ENCODE measurements around the gene HMBS. TPM values are rescaled to one million over a fixed set of nuclear protein-coding genes. Genes with fewer than 3 reads are reported as not detected.

Gene HMBS
- total RNA-seq, 4 donors from 2014 or later = 6.7 to 18.3 (median 10.6) TPM

DNA sequence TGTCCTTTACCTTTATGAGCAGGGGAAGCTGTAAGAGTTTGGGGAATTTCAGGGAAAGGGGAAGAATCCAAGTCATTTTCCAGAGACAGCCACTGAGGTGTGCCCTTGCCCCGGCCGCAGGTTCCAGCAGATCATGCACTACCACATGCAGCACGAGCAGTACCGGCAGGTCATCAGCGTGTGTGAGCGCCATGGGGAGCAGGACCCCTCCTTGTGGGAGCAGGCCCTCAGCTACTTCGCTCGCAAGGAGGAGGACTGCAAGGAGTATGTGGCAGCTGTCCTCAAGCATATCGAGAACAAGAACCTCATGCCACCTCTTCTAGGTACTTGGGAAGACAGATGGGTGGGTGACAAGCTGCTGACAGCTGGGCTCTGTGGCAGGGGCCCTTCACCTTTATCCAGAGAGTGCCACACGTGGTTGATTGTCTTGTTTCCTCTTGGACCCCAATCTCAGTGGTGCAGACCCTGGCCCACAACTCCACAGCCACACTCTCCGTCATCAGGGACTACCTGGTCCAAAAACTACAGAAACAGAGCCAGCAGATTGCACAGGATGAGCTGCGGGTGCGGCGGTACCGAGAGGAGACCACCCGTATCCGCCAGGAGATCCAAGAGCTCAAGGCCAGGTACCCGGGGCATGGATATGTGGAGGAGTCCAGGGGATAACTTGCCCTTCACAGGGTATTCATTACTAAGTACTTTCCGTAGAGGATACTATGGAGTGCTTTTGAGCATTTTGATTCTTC lies 5.8 kb upstream of the HMBS start:
- TF ChIP-seq EP300 (IDR thresholded peaks at IDR 0.05) (no peak), POLR2A (IDR thresholded peaks at IDR 0.05) (no peak)
- TF ChIP-seq, protein P1, sequence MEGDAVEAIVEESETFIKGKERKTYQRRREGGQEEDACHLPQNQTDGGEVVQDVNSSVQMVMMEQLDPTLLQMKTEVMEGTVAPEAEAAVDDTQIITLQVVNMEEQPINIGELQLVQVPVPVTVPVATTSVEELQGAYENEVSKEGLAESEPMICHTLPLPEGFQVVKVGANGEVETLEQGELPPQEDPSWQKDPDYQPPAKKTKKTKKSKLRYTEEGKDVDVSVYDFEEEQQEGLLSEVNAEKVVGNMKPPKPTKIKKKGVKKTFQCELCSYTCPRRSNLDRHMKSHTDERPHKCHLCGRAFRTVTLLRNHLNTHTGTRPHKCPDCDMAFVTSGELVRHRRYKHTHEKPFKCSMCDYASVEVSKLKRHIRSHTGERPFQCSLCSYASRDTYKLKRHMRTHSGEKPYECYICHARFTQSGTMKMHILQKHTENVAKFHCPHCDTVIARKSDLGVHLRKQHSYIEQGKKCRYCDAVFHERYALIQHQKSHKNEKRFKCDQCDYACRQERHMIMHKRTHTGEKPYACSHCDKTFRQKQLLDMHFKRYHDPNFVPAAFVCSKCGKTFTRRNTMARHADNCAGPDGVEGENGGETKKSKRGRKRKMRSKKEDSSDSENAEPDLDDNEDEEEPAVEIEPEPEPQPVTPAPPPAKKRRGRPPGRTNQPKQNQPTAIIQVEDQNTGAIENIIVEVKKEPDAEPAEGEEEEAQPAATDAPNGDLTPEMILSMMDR (IDR thresholded peaks at IDR 0.05) = no peak
- Histone ChIP-seq H3K36me3 (peaks cover 6 to 88% (median 43%) of the 10 kb centered on the region in 3 donors), H3K27ac (no peak overlapping the region), H3K27me3 (no peaks in the 10 kb centered on the region), H3K4me1 (peaks cover 0 to 18% (median 0%) of the 10 kb centered on the region in 4 donors), H3K4me3 (no peak overlapping the region), H3K9me3 (no peaks in the 10 kb centered on the region)
- DNase-seq (ENCODE audit: low spot score in 2 of 2) = no peak
- 87 to 96% methylated on average over 19 of the region's 19 CpGs for WGBS, 2 donors

DNA sequence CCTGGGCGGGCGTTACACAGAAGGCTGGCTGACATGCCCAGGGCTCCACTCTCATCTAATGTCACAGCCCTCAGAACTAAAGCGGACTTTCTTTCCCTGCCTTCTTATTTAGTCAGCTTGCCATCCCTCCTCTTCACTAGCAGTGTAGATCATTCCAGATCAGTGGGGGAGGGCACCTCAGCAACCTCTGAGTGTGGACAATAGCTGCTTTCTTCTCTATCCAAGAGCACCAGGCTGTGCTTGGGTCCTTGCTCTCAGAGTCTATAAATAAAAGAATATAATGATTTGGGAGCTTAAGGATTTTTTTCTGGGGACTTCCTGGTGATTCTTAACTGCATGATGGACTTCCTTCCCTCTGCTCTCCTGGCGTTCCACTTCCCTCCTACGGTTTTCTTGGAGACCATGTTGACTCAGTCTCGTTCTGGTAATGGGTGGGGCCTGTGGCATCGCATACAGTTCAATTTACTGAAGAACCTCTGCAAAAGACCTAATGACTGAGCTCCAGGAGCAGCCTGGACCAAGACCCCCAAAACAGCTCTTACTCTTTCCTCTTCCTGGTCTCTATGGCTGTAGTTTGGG lies 2.9 kb upstream of the HMBS start:
- H3K4me3 ChIP-seq = no peak overlapping the region
- WGBS, 2 donors = 27 to 47% methylated on average over 7 of the region's 7 CpGs
- TF ChIP-seq, protein P1 (IDR thresholded peaks at IDR 0.05) = no peak
- peak in 1 of 2 donors; percentile 31 for TF ChIP-seq EP300 (IDR thresholded peaks at IDR 0.05)

DNA sequence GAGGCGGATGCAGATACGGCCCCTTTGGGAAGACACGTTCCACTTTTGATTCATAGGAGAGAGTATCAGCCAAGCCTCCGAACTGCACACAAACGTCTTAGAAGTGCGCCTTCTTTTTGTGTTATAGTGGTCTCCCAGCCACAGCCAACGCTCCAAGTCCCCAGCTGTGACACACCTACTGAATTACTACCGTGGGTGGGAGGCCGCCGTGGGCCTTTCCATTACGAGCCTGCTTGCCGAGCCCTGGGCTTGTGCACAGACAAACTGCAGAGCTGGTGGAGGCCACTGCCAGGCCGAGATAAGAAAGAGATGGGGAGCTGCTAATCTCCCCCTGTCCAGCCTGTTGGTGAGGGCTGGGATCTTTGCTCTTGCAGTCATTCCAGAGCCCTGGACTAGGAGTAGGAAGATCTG lies 761 bp downstream of the HMBS start:
- WGBS, 2 donors = 0% methylated on average over 13 of the region's 13 CpGs
- no peak for DNase-seq (ENCODE audit: low spot score in 2 of 2)
- TF ChIP-seq, protein P1 (IDR thresholded peaks at IDR 0.05) = no peak
- TF ChIP-seq EP300 (IDR thresholded peaks at IDR 0.05) = no peak
- no peak for TF ChIP-seq POLR2A (IDR thresholded peaks at IDR 0.05)
- H3K27me3 ChIP-seq = no peaks in the 10 kb centered on the region
- peaks cover 0 to 23% (median 2%) of the 10 kb centered on the region in 3 donors for H3K36me3 ChIP-seq
- peaks cover 0 to 35% (median 10%) of the 10 kb centered on the region in 4 donors for H3K4me1 ChIP-seq
- H3K27ac ChIP-seq = peak overlapping the region; percentile 87 to 94 (median 88)
- peak overlapping the region; percentile 52 to 92 (median 87) for H3K4me3 ChIP-seq
- no peaks in the 10 kb centered on the region for H3K9me3 ChIP-seq

More for the DNA sequence above, 2.9 kb upstream of the HMBS start:
- Histone ChIP-seq H3K27me3 (no peaks in the 10 kb centered on the region), H3K27ac (peak overlapping the region; percentile 27 to 80 (median 46)), H3K4me1 (peaks cover 0 to 35% (median 10%) of the 10 kb centered on the region in 4 donors), H3K36me3 (peaks cover 3 to 60% (median 34%) of the 10 kb centered on the region in 3 donors), H3K9me3 (no peaks in the 10 kb centered on the region)
- no peak for DNase-seq (ENCODE audit: low spot score in 2 of 2)

DNA sequence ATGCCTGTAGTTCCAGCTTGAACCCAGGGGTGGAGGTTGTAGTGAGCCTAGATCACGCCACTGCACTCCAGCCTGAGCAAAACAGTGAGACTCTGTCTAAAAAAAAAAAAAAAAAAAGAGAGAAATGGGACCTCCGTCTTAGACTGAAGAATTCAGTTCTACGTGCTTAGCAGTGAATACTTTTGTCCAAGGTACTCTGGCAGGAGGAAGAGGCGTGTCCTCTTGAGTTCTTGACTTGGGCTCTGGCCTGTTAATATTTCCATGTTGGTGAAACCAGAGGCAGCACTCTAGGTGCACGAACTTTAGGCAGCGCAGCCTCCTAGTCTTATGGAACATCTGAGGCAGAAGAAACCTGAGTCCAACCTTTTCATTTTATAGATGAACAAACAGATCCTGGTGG lies 2.4 kb downstream of the HMBS start:
- H3K4me1 ChIP-seq = peaks cover 0 to 21% (median 10%) of the 10 kb centered on the region in 4 donors
- H3K9me3 ChIP-seq = no peaks in the 10 kb centered on the region
- no peak for DNase-seq (ENCODE audit: low spot score in 2 of 2)
- 80 to 82% methylated on average over 6 of the region's 6 CpGs for whole genome bisulfite sequencing, 2 donors
- peaks cover 0 to 8% (median 0%) of the 10 kb centered on the region in 3 donors for H3K36me3 ChIP-seq
- H3K27ac ChIP-seq = no peak overlapping the region
- H3K27me3 ChIP-seq = no peaks in the 10 kb centered on the region
- TF ChIP-seq EP300 (IDR thresholded peaks at IDR 0.05) = no peak
- no peak for TF ChIP-seq POLR2A (IDR thresholded peaks at IDR 0.05)
- TF ChIP-seq, protein P1 (IDR thresholded peaks at IDR 0.05) = no peak
- H3K4me3 ChIP-seq = no peak overlapping the region

DNA sequence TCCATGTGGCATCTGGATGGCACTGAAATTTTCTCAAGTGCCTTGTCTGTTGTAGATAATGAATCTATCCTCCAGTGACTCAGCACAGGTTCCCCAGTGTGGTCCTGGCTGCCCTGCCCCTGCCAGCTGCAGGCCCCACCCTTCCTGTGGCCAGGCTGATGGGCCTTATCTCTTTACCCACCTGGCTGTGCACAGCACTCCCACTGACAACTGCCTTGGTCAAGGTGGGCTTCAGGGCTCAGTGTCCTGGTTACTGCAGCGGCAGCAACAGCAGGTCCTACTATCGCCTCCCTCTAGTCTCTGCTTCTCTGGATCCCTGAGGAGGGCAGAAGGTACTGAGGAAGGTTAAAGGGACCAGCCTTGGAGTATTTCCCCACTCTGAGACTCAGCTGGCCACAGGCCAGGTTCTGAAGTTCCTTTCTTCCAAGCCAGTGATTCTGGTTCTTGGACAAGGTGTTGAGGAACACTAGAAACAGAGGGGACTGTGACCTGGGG lies 3.1 kb downstream of the HMBS start:
- WGBS, 2 donors = 95 to 100% methylated on average over 2 of the region's 2 CpGs
- TF ChIP-seq, protein P1 (IDR thresholded peaks at IDR 0.05) = no peak
- TF ChIP-seq POLR2A (IDR thresholded peaks at IDR 0.05) = no peak
- no peak for TF ChIP-seq EP300 (IDR thresholded peaks at IDR 0.05)
- H3K27me3 ChIP-seq = no peaks in the 10 kb centered on the region
- peaks cover 0 to 9% (median 0%) of the 10 kb centered on the region in 3 donors for H3K36me3 ChIP-seq
- no peak for DNase-seq (ENCODE audit: low spot score in 2 of 2)
- H3K4me3 ChIP-seq = no peak overlapping the region
- H3K9me3 ChIP-seq = no peaks in the 10 kb centered on the region
- peaks cover 0 to 27% (median 13%) of the 10 kb centered on the region in 4 donors for H3K4me1 ChIP-seq
- H3K27ac ChIP-seq = no peak overlapping the region

Data from tibial nerve (tissue), 4 donors.